ENCODE data around the gene WDFY1.

DNA sequence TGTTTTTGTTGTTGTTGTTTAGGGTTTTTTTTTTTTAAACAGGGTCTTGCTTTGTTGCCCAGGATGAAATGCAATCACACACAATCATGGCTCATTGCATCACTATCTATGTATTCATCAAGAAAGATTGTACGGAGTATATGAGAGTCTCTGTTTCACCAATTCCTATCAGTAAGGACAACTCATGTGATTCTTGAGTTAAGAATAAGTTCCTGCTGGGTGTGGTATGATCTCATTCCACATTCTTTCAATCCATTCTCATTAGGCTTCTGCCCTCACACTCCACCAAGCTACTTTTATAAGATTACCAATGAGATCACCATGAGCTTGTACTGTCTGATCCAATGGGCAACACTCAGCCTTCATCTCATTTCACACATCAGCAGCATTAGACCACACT, 98.6 kb downstream of the WDFY1 start:
- no peak for TF ChIP-seq EZH2 (IDR thresholded peaks at IDR 0.05; ENCODE audit: borderline replicate concordance, low read depth, low read length, severe bottlenecking)
- TF ChIP-seq, protein P1, sequence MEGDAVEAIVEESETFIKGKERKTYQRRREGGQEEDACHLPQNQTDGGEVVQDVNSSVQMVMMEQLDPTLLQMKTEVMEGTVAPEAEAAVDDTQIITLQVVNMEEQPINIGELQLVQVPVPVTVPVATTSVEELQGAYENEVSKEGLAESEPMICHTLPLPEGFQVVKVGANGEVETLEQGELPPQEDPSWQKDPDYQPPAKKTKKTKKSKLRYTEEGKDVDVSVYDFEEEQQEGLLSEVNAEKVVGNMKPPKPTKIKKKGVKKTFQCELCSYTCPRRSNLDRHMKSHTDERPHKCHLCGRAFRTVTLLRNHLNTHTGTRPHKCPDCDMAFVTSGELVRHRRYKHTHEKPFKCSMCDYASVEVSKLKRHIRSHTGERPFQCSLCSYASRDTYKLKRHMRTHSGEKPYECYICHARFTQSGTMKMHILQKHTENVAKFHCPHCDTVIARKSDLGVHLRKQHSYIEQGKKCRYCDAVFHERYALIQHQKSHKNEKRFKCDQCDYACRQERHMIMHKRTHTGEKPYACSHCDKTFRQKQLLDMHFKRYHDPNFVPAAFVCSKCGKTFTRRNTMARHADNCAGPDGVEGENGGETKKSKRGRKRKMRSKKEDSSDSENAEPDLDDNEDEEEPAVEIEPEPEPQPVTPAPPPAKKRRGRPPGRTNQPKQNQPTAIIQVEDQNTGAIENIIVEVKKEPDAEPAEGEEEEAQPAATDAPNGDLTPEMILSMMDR (IDR thresholded peaks at IDR 0.05; ENCODE audit: borderline replicate concordance, extremely low read depth, low read length, poor library complexity, severe bottlenecking) = no peak
